ENCODE results near the gene SLC7A14.

The SLC7A14 gene

GRCh38 chr3:170585937-170586310, at the start of gene SLC7A14:
Gene SLC7A14 (minus strand): TSS chr3:170586075. CDS start chr3:170526936, 59,139 bp downstream.
- peak; percentile 48 for DNase-seq (ENCODE audit: low read depth, low spot score)

- DNase-seq (ENCODE audit: low read depth, low spot score): no peak
These were observed 49.5 kb upstream of the SLC7A14 start for GRCh38 chr3:170635385-170635735.

GRCh38 chr3:170634663-170635384, 48.9 kb upstream of the SLC7A14 start:
- no peak for DNase-seq (ENCODE audit: low read depth, low spot score)

- no peak for DNase-seq (ENCODE audit: low read depth, low spot score)
These were observed 47.7 kb upstream of the SLC7A14 start for GRCh38 chr3:170633573-170633972.

- peak; percentile 83 for DNase-seq (ENCODE audit: low read depth, low spot score)
These were observed 46.9 kb upstream of the SLC7A14 start for GRCh38 chr3:170632780-170633179.

DNA sequence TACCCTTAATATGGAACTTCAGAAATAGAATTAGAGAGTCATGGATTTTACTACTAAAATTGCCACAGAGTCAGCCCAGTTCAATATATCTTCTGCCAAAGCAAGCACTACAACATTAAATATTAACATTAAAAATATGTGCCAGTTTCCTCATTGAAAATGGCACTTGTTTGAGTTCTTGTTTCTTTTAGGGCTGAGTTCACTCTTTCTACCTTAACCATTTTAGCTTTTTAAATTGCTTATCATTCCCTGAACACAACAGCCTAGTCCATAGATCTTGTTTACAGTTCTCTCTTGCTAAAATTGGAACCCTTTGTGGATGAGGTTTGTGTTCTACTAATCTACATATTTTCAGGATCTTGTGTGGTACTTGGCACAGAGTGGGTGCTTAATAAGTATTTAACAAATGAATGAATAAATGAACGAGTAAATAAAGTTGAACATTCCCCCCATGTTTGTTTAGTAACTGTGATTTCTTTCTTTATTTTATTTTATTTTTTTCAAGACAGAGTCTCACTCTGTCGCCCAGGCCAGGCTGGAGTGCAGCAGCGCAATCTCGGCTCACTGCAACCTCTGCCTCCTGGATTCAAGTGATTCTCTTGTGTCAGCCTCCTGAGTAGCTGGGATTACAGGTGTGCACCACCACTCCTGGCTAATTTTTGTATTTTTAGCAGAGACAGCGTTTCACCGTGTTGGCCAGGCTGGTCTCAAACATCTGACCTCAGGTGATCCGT, 46.0 kb upstream of the SLC7A14 start:
- DNase-seq (ENCODE audit: low read depth, low spot score): no peak

DNA sequence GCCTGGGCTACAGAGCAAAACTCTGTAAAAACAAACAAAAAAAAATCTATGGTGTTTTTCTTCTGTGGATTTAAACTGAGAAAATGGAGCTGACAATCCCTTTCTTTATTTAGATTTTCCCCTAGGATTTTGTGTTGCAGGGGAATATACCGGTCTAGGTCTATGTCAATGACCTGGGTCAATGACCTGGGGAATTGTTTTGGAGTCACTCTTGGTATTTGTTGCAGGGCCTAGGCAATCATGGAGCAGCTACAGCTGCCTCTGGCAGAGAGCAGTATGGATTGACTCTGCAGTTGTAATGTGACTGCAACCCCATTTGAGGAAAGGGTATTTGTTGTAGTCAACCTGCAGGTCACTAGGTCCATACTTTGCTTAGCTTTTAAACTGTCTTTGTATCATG, 37.6 kb upstream of the SLC7A14 start:
- no peak for DNase-seq (ENCODE audit: low read depth, low spot score)

DNA sequence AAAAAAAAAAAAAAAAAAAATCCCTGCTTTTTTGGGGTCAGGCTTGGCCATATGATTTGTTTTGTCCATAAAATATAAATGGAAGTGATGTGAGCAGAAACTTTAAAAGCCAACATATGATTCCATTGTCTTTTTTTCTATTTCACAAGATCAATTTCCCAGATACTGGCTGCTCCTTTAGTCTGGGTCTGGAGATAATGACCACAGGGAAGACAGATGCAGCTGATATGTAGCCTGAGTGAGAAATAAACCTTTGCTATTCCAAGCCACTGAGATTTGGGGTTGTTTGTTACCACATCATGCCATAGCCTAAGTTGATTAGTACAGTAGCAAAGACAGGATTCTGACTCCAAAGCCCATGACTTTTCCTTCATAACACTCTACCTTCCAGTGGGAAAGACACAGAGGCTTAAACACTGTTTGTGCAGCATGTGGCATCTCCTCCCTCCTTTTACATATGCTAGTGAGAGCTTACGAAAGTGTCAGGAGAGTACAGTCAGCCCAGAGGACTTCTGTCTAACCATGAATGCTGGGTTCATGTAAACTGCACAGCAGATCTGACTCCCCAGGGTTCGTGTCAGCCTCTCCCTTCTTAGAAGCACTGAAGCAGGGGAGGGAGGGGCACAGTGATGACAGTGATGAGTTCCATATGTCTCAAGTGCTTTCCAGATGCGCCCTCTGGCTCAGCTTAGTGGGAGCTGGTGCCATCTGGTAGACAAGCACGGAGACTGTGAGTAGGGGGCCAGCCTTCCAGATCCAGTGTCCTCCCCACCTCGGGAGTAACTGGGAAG, 36.7 kb upstream of the SLC7A14 start:
- DNase-seq (ENCODE audit: low read depth, low spot score): no peak

- no peak for DNase-seq (ENCODE audit: low read depth, low spot score)
These were observed 35.4 kb upstream of the SLC7A14 start for GRCh38 chr3:170621256-170621655.

DNA sequence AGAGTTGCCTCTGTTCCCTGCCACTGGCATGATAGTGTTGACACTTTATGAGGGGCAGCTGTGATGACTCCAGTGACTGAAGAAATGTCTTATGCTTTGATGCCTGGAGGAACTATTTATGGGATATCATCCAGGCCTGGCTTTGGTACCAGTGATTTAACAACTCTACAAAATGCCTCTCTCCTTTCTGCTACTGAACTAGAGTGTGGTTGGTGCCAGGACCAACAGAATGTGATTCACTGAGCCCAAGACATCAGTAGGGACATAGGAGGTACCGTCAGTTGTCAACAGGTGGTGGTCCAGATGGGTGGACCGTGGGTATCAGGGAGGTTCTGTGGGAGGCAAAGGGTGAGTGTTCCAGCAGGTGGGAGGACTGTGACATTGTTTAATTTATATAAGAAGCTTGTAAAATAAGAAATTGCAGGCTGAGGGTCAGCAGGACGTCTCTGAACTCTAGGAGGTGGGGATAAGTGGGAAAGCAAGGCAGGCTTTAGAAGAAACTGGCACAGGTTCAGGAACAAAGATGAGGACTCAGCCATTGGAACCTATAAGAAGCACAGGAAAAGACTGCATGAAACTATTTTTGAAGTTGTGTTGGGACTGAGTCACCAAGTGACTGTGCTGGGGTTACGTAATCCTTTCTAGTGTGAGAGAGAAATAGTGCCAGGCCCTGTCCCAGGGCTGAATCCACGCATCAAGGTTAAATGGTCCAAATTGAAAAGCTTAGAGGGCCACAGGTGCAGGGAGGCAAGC, 28.5 kb upstream of the SLC7A14 start:
- DNase-seq (ENCODE audit: low read depth, low spot score): peak; percentile 81

- no peak for DNase-seq (ENCODE audit: low read depth, low spot score)
These were observed 25.9 kb upstream of the SLC7A14 start for GRCh38 chr3:170611751-170612150.

- no peak for DNase-seq (ENCODE audit: low read depth, low spot score)
These were observed 24.5 kb upstream of the SLC7A14 start for GRCh38 chr3:170610321-170610884.

DNA sequence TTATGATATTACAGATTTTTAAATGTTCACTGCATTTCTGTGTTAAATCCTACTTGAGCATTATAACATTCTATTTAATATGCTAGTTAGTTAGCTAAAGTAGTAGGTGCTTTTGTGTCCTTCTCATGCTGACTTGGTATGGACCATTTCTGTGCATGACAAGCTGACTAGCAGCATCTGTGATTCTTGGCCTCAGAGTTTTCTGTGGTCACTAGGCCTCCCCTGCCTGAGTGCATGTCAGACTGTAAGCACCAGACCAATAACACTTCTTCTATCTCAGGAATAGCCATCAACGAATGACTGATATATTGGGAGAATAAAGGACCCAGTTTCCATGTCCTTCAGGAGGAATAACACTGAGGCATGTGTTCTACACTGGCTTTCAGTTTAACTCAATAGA, 22.6 kb upstream of the SLC7A14 start:
- no peak for DNase-seq (ENCODE audit: low read depth, low spot score)

- DNase-seq (ENCODE audit: low read depth, low spot score): no peak
These were observed 20.8 kb upstream of the SLC7A14 start for GRCh38 chr3:170606675-170607074.

- no peak for DNase-seq (ENCODE audit: low read depth, low spot score)
These were observed 19.6 kb upstream of the SLC7A14 start for GRCh38 chr3:170605490-170605889.

DNA sequence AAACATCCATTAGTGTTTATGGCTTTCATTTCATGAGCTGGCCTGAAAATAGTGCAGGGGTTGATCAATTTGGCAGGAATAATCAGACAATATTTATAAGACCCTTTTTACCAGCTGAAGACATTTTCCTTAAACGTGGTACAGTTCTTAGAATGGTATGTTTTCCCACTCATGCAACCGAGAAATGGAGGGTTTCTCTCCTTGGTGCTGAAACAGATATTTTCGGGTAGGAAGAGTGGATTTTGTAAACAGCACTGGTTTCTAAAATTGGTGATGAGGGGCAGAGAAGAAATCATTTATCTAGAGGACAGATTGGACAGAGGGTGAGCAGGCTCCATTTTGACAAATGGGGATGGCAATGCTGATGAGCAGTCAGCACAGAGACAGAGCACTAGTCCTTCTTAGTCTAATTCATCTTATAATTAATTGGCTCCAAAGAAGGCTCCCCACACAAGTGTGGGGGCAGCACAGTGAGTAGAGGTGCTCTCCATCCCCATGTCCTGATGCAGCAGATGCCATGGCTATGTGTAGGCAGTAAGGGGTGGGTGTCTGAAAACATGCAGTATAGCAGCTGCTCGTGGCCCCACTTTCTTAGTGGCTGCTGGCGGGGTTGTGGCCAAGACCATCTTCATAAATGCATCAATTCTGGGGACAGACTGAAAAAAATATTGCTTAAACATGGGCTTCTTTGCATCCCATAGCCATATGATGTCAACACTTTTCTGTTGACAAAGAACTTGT, 18.1 kb upstream of the SLC7A14 start:
- peak; percentile 45 for DNase-seq (ENCODE audit: low read depth, low spot score)

- no peak for DNase-seq (ENCODE audit: low read depth, low spot score)
These were observed 16.7 kb upstream of the SLC7A14 start for GRCh38 chr3:170602556-170602955.

DNA sequence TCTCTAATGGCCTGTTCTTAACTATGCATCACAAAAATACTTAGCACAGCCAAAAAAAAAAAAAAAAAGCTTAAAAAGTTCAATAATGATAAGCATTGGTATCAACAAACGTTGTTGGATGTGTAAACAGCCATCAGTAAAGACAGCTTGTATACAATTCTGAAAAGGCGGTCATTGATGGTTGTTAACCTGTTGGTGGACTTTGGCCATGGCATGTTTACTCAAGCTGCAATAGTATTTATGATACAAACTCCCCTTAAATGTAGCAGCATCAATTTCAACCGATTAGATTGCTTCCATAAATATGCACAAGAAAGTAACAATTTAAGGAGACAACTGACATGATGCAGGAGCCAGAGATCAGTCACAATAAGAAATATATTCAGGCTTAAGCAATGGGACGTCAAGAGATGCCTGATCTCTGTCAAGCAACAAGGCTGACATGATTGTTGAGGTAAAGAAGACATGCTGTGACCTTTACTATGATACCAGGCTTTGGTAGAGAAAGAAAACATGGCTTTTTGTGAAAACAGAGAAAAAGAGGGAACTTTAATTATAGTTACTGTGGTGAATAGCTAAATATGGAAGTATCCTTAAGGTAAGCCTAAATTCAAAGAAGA, 14.2 kb upstream of the SLC7A14 start:
- DNase-seq (ENCODE audit: low read depth, low spot score): no peak

- no peak for DNase-seq (ENCODE audit: low read depth, low spot score)
These were observed 13.2 kb upstream of the SLC7A14 start for GRCh38 chr3:170599091-170599490.

DNA sequence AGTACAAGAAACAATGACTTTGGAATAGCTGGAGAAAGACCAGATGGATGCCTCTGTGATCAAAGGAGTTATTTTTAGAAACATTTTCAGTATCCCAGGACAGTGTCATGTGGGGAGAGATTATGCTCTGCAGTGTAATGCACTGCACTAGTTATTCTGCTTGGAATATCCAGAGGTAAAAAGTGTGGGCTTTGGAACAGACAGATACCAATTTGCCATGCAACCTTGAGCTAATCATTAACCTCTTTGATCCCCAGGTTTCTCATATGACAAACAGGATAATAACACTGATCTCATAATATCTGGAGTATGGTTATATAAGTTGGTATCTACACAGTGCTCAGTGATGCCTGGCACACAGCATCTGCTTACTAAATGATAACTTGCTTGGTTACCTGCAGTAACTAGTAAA, 12.2 kb upstream of the SLC7A14 start:
- DNase-seq (ENCODE audit: low read depth, low spot score): no peak
